ENCODE measurements around the gene APBB2.
"Not testable (repeated sequence)": the region's sequence is repeated elsewhere in the genome, so short reads cannot be mapped to it uniquely, and the experiment has no call there.

Gene APBB2

GRCh38 chr4:41052287-41052686 is 162.1 kb downstream of the APBB2 start:
- no peak for DNase-seq

GRCh38 chr4:41050880-41051775 is 163.2 kb downstream of the APBB2 start:
- DNase-seq = no peak

- no peak for DNase-seq
Observed at GRCh38 chr4:41050116-41050515, 164.2 kb downstream of the APBB2 start.

GRCh38 chr4:41049176-41049575 is 165.2 kb downstream of the APBB2 start:
- DNase-seq = not testable (repeated sequence)

- DNase-seq = no peak
Observed at GRCh38 chr4:41044791-41045190, 169.6 kb downstream of the APBB2 start.

GRCh38 chr4:41044165-41044564 is 170.2 kb downstream of the APBB2 start:
- no peak for DNase-seq

- DNase-seq = no peak
Observed at GRCh38 chr4:41043465-41043864, 170.9 kb downstream of the APBB2 start.

GRCh38 chr4:41041551-41041950 is 172.8 kb downstream of the APBB2 start:
- DNase-seq = no peak

GRCh38 chr4:41039317-41039716 is 175.0 kb downstream of the APBB2 start:
- DNase-seq = no peak

GRCh38 chr4:41038304-41038703 is 176.0 kb downstream of the APBB2 start:
- DNase-seq = no peak

- DNase-seq = no peak
Observed at GRCh38 chr4:41029098-41029497, 185.2 kb downstream of the APBB2 start.

GRCh38 chr4:41028392-41029076 is 185.8 kb downstream of the APBB2 start:
- no peak for DNase-seq

- DNase-seq = no peak
Observed at GRCh38 chr4:41026971-41027370, 187.4 kb downstream of the APBB2 start.

- no peak for DNase-seq
Observed at GRCh38 chr4:41025824-41026223, 188.5 kb downstream of the APBB2 start.

- no peak for DNase-seq
Observed at GRCh38 chr4:41024556-41025491, 189.5 kb downstream of the APBB2 start.

GRCh38 chr4:41022116-41022515 is 192.2 kb downstream of the APBB2 start:
- no peak for DNase-seq

GRCh38 chr4:41015016-41015675 is 199.2 kb downstream of the APBB2 start:
- DNase-seq = no peak

- DNase-seq = no peak
Observed at GRCh38 chr4:41014158-41014557, 200.2 kb downstream of the APBB2 start.

GRCh38 chr4:41013746-41014145 is 200.6 kb downstream of the APBB2 start:
- DNase-seq = no peak

- no peak for DNase-seq
Observed at GRCh38 chr4:41012911-41013310, 201.4 kb downstream of the APBB2 start.

- DNase-seq = no peak
Observed at GRCh38 chr4:41012293-41012692, 202.0 kb downstream of the APBB2 start.

- no peak for DNase-seq
Observed at GRCh38 chr4:41009411-41009810, 204.9 kb downstream of the APBB2 start.

- DNase-seq = no peak
Observed at GRCh38 chr4:41006141-41006540, 208.2 kb downstream of the APBB2 start.
